Fibroblast of skin of right biceps (primary cell): Measurements from ENCODE around the gene MOV10L1.
"Not testable (repeated sequence)": the region's sequence is repeated elsewhere in the genome, so short reads cannot be mapped to it uniquely, and the experiment has no call there.

ENCODE experiments used
- DNase-seq: peaks from one replicate; pipeline ENCODE4 v3.0.0-alpha.2; 2013

MOV10L1 gene

GRCh38 chr22:50111056-50111455 lies 21.2 kb downstream of the MOV10L1 start:
- DNase-seq, result no peak

GRCh38 chr22:50112151-50113118 lies 22.6 kb downstream of the MOV10L1 start:
- peak; percentile 89 for DNase-seq

- DNase-seq, result peak; percentile 85
Measured at GRCh38 chr22:50114221-50115021, 24.6 kb downstream of the MOV10L1 start.

- no peak for DNase-seq
Measured at GRCh38 chr22:50115693-50116092, 25.9 kb downstream of the MOV10L1 start.

- DNase-seq, result no peak
Measured at GRCh38 chr22:50117168-50117762, 27.5 kb downstream of the MOV10L1 start.

GRCh38 chr22:50118129-50118528 lies 28.3 kb downstream of the MOV10L1 start:
- DNase-seq, result peak; percentile 19

- peak; percentile 89 for DNase-seq
Measured at GRCh38 chr22:50118557-50119168, 28.9 kb downstream of the MOV10L1 start.

- DNase-seq, result no peak
Measured at GRCh38 chr22:50119169-50119767, 29.5 kb downstream of the MOV10L1 start.

GRCh38 chr22:50119768-50120251 lies 30.0 kb downstream of the MOV10L1 start:
- no peak for DNase-seq

- no peak for DNase-seq
Measured at GRCh38 chr22:50121202-50121740, 31.5 kb downstream of the MOV10L1 start.

GRCh38 chr22:50123119-50123518 lies 33.3 kb downstream of the MOV10L1 start:
- DNase-seq, result no peak

- DNase-seq, result no peak
Measured at GRCh38 chr22:50125029-50125428, 35.2 kb downstream of the MOV10L1 start.

GRCh38 chr22:50129121-50129736 lies 39.4 kb downstream of the MOV10L1 start:
- peak; percentile 21 for DNase-seq

- no peak for DNase-seq
Measured at GRCh38 chr22:50131894-50132293, 42.1 kb downstream of the MOV10L1 start.

GRCh38 chr22:50134481-50134880 lies 44.7 kb downstream of the MOV10L1 start:
- DNase-seq, result no peak

GRCh38 chr22:50136581-50137015 lies 46.8 kb downstream of the MOV10L1 start:
- DNase-seq, result no peak

GRCh38 chr22:50137277-50137676 lies 47.5 kb downstream of the MOV10L1 start:
- DNase-seq, result not testable (repeated sequence)

GRCh38 chr22:50138041-50138440 lies 48.2 kb downstream of the MOV10L1 start:
- no peak for DNase-seq

GRCh38 chr22:50138988-50139387 lies 49.2 kb downstream of the MOV10L1 start:
- DNase-seq, result no peak

- DNase-seq, result no peak
Measured at GRCh38 chr22:50139843-50140415, 50.1 kb downstream of the MOV10L1 start.

- DNase-seq, result no peak
Measured at GRCh38 chr22:50140615-50141014, 50.8 kb downstream of the MOV10L1 start.
